Measurements from ENCODE around the gene CD69.

DNA sequence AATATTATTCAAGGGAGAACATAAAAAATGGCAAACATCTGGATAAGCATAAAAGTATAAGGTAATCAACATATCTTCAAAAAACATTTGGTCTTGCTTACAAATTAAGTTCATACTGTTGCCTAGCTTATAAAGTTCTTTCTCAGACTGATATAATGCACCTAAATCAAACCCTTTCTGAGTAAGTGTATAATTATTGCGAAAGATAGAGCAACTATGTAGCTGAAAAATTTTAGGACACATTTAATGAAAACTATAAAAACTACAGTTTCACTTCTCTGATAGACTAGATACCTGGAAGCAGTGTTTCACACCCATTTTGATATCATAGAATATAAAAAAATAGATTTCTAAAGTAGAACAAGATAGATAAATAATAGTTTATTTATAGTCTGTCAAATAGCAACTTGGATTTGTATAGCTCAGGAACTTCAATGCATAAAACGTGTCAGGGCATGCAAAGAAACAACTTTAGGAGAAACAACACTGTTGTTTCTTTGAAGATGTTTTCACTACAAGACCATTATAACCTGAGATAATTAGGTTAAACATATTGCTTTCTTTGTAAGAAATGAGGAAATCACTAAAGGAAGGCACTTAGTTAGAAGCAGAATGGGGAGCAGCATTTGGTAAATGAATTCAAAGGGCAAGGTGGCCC lies 35.4 kb downstream of the CD69 start:
- TF ChIP-seq, protein P1, sequence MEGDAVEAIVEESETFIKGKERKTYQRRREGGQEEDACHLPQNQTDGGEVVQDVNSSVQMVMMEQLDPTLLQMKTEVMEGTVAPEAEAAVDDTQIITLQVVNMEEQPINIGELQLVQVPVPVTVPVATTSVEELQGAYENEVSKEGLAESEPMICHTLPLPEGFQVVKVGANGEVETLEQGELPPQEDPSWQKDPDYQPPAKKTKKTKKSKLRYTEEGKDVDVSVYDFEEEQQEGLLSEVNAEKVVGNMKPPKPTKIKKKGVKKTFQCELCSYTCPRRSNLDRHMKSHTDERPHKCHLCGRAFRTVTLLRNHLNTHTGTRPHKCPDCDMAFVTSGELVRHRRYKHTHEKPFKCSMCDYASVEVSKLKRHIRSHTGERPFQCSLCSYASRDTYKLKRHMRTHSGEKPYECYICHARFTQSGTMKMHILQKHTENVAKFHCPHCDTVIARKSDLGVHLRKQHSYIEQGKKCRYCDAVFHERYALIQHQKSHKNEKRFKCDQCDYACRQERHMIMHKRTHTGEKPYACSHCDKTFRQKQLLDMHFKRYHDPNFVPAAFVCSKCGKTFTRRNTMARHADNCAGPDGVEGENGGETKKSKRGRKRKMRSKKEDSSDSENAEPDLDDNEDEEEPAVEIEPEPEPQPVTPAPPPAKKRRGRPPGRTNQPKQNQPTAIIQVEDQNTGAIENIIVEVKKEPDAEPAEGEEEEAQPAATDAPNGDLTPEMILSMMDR (IDR thresholded peaks at IDR 0.05) = no peak
- TF ChIP-seq POLR2A (IDR thresholded peaks at IDR 0.05) = no peak
